ENCODE data around the gene TBXT.

The TBXT gene

DNA sequence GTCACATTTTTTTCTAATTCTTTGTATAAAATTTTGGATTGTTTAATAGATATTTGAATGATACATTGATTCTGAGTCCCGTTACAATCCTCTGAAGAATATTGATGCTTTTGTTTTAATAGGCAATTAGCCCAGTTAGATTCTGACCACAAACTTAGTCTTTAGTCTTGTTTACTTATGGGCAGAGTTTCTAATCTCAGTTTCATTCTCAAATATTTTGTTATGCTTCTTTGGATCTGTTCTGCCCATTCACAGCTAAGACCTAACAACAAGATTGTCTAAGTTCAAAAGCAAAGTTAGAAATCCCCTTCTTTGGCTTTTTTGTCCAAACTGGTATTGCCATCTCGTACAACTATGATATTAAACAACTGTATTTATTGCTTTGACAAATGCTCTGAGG lies 58.0 kb downstream of the TBXT start:
- DNase-seq: no peak
